GM12874 (cell line): Measurements from ENCODE around the gene WNT2.

Source experiments
- TF ChIP-seq, protein P1 (sequence below): IDR thresholded peaks from 2 replicates; pipeline ENCODE4 v1.5.1; 2011; ENCODE audit warnings: low read depth, mild to moderate bottlenecking, control low read depth, low read length, moderate library complexity; ENCODE audit not compliant: insufficient read depth

Gene WNT2

DNA sequence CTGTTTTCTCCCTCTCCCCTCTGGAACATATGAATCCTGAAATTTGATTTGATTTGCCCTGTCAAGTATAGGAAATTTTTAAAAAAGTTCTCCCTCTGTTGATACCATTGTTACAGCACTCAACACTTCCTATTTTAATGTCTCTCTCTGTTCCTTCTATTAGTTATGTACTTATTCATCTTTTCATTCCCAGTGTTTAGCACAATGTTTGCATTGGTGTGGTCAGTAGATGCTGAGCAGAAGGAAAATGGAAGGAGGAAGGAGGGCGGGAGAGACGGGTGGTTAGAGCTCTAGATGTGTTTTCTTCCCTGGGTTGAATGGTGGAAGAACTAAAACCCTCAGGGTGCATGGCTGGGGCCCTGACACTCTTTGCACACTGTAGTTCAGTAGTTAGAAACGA, 79.5 kb downstream of the WNT2 start:
- TF ChIP-seq, protein P1, sequence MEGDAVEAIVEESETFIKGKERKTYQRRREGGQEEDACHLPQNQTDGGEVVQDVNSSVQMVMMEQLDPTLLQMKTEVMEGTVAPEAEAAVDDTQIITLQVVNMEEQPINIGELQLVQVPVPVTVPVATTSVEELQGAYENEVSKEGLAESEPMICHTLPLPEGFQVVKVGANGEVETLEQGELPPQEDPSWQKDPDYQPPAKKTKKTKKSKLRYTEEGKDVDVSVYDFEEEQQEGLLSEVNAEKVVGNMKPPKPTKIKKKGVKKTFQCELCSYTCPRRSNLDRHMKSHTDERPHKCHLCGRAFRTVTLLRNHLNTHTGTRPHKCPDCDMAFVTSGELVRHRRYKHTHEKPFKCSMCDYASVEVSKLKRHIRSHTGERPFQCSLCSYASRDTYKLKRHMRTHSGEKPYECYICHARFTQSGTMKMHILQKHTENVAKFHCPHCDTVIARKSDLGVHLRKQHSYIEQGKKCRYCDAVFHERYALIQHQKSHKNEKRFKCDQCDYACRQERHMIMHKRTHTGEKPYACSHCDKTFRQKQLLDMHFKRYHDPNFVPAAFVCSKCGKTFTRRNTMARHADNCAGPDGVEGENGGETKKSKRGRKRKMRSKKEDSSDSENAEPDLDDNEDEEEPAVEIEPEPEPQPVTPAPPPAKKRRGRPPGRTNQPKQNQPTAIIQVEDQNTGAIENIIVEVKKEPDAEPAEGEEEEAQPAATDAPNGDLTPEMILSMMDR: no peak

GRCh38 chr7:117241088-117241487, 81.8 kb downstream of the WNT2 start:
- TF ChIP-seq, protein P1: no peak

- TF ChIP-seq, protein P1: no peak
These were observed 83.9 kb downstream of the WNT2 start for GRCh38 chr7:117238937-117239336.

DNA sequence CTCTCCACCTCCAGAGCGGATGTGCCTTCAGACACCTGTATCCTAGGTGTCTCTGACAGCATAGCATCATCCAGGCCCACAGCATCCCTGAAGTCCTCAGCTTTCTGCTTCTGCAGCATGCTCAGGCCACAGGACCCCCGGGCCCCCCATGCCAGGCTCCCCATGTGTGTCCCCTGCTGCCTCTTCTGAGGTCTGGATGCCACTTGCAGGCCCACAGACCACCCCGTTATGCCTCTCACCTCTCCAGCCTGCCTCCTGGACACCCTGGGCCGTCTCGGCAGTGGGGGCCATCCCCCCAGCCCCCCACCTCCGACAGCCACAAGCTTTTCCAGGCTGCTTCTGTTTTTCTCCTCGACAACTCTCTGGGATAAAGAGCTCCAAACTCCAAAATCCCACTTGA, 84.4 kb downstream of the WNT2 start:
- TF ChIP-seq, protein P1: no peak

DNA sequence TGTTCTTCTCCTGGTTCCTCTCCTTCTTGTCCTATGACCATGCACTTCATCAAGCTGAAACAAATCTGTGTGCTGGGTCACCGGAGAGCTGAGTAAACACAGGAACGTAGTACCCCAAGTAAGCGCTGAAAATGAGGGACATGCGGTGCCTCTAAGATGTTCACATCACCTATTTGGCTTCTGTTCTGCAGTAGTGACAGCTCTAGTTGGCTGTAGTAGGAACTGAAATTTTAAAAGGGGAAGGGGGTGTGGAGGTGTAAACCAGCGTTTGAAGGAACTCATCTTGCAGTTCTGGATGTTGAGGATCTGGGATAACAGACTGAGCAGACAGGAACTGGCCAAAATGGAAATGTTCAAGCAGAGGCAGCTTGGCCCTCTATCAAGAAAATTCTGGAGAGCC, 85.2 kb downstream of the WNT2 start:
- TF ChIP-seq, protein P1: no peak

GRCh38 chr7:117231047-117231359, 91.9 kb downstream of the WNT2 start:
- TF ChIP-seq, protein P1: no peak

GRCh38 chr7:117230276-117231046, 92.4 kb downstream of the WNT2 start:
- TF ChIP-seq, protein P1: no peak
